Thoracic aorta (tissue), 2 donors: Measurements from ENCODE around the gene KHDRBS2. TPM values are rescaled to one million over a fixed set of nuclear protein-coding genes. Genes with fewer than 3 reads are reported as not detected.

Experiments
- ATAC-seq: fragments of 150-250 bp; one replicate; pipeline ENCODE4 v1.8.0; 2017; ENCODE audit warnings: low read depth; ENCODE audit not compliant: insufficient number of reproducible peaks, low FRiP score
- DNase-seq: peaks from one replicate; pipeline ENCODE4 v3.0.0-alpha.2; 2020; ENCODE audit warnings: low spot score
- H3K27ac ChIP-seq, 2 donors: fragments of 200-600 bp; sonication (generic); 1 replicate in 1 of 2; 2 replicates in 1 of 2; pipeline ENCODE4 v1.5.1; 2016; ENCODE audit warnings: mild to moderate bottlenecking in 2 of 2, moderate library complexity in 2 of 2
- H3K27me3 ChIP-seq: fragments of 200-600 bp; sonication (generic); replicated peaks from 2 replicates; pipeline ENCODE4 v1.6.0; 2016; ENCODE audit warnings: mild to moderate bottlenecking; ENCODE audit not compliant: insufficient read depth
- H3K36me3 ChIP-seq: fragments of 200-600 bp; sonication (generic); one replicate; pipeline ENCODE4 v1.5.1; 2016
- H3K4me1 ChIP-seq, 2 donors: fragments of 200-600 bp; sonication (generic); 1 replicate in 1 of 2; 2 replicates in 1 of 2; pipeline versions ENCODE4 v1.5.1 to v1.6.0; 2016; ENCODE audit warnings: low read depth in 2 of 2, mild to moderate bottlenecking in 1 of 2; ENCODE audit not compliant: control insufficient read depth in 1 of 2
- H3K4me3 ChIP-seq: fragments of 200-600 bp; sonication (generic); 2 replicates; pipeline ENCODE4 v1.5.1; 2016; ENCODE audit warnings: mild to moderate bottlenecking
- H3K9me3 ChIP-seq: fragments of 200-600 bp; sonication (generic); 2 replicates; pipeline ENCODE4 v1.5.1; 2016
- CTCF ChIP-seq: fragments of 200-600 bp; sonication (generic); IDR thresholded peaks from one replicate; pipeline ENCODE4 v1.5.1; 2019; ENCODE audit warnings: antibody characterized with exemption
- total RNA-seq, 2 donors: library from RNA; depleted of rRNA; stranded (reverse); fragments of >200 nt; gene quantifications; one replicate each; pipeline versions ENCODE4 v1.1.0 to v1.2.3, GENCODE V29; 2016

KHDRBS2 gene
- total RNA-seq, 2 donors from 2014 or later, result 0.54 TPM; not detected in 1

DNA sequence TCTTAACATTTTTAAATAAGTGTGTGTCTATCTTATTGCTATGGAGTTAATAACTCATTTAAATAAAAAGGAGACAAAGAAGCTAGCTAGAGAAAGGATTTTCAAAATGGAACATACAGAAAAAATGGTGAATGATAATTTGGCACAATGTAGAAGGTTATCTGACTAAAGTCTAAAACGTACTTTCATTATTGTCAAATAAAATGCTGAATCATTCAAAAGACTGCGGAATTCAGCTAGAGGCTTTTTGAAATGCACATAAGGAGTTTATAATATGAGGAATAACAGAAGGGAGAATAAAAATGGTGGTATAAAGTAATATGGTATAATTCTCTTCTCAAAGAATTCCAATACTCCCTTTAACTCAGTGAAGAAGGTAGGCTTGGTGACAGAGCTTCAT is 597.9 kb downstream of the KHDRBS2 start:
- Histone ChIP-seq H3K4me1 (no peaks in the 10 kb centered on the region), H3K36me3 (no peaks in the 10 kb centered on the region), H3K27ac (no peak overlapping the region), H3K4me3 (no peak overlapping the region), H3K9me3 (no peaks in the 10 kb centered on the region), H3K27me3 (no peaks in the 10 kb centered on the region)
- DNase-seq, result no peak
- TF ChIP-seq CTCF, result no peak
- ATAC-seq, result no peak

- no peak for DNase-seq
- Histone ChIP-seq H3K9me3 (no peaks in the 10 kb centered on the region), H3K36me3 (no peaks in the 10 kb centered on the region), H3K27ac (no peak overlapping the region), H3K27me3 (no peaks in the 10 kb centered on the region), H3K4me1 (no peaks in the 10 kb centered on the region), H3K4me3 (no peak overlapping the region)
- no peak for TF ChIP-seq CTCF
- ATAC-seq, result no peak
Observed at GRCh38 chr6:61682562-61682961, 603.5 kb downstream of the KHDRBS2 start.

- no peak overlapping the region for H3K4me3 ChIP-seq
- H3K36me3 ChIP-seq, result no peaks in the 10 kb centered on the region
- no peaks in the 10 kb centered on the region for H3K4me1 ChIP-seq
- DNase-seq, result no peak
- no peaks in the 10 kb centered on the region for H3K9me3 ChIP-seq
- no peaks in the 10 kb centered on the region for H3K27me3 ChIP-seq
- ATAC-seq, result no peak
- no peak overlapping the region for H3K27ac ChIP-seq
- TF ChIP-seq CTCF, result no peak
Observed at GRCh38 chr6:61679625-61680024, 606.4 kb downstream of the KHDRBS2 start.

- ATAC-seq (no peak), DNase-seq (no peak)
- no peak for TF ChIP-seq CTCF
- H3K27me3 ChIP-seq, result no peaks in the 10 kb centered on the region
- H3K9me3 ChIP-seq, result no peaks in the 10 kb centered on the region
- no peaks in the 10 kb centered on the region for H3K4me1 ChIP-seq
- H3K4me3 ChIP-seq, result no peak overlapping the region
- no peaks in the 10 kb centered on the region for H3K36me3 ChIP-seq
- H3K27ac ChIP-seq, result no peak overlapping the region
Observed at GRCh38 chr6:61675734-61676133, 610.3 kb downstream of the KHDRBS2 start.

DNA sequence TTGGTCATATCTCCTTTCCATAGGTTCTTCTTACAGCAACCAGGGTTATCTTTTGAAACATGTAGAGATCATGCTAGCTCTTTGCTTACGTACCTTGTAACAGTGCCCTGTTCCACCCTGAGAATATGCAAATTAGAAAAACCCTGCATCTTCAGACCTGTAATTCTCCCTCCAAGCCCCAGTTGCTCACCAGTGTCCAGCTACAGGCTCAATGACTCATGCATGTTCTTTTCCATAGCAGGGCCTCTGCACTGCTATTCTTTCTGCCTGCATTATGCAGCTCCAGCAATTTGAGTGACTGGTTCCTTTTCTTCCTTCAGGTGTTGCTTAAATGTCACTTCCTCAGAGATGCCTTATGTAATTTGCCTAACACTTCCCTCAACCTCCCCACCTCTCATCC is 636.2 kb downstream of the KHDRBS2 start:
- Histone ChIP-seq H3K36me3 (no peaks in the 10 kb centered on the region), H3K27me3 (no peaks in the 10 kb centered on the region), H3K9me3 (no peaks in the 10 kb centered on the region), H3K4me1 (no peaks in the 10 kb centered on the region), H3K4me3 (no peak overlapping the region), H3K27ac (no peak overlapping the region)
- DNase-seq, result no peak
- no peak for TF ChIP-seq CTCF
- ATAC-seq, result no peak
